ENCODE data around the gene KAT7.
"Not testable (repeated sequence)": the region's sequence is repeated elsewhere in the genome, so short reads cannot be mapped to it uniquely, and the experiment has no call there.

Gene KAT7

GRCh38 chr17:49788478-49789242 lies at the start of gene KAT7:
TSS of gene KAT7 (plus strand) at chr17:49788681. CDS start at chr17:49788835, 154 bp downstream.
- peak; percentile 98 for DNase-seq

DNA sequence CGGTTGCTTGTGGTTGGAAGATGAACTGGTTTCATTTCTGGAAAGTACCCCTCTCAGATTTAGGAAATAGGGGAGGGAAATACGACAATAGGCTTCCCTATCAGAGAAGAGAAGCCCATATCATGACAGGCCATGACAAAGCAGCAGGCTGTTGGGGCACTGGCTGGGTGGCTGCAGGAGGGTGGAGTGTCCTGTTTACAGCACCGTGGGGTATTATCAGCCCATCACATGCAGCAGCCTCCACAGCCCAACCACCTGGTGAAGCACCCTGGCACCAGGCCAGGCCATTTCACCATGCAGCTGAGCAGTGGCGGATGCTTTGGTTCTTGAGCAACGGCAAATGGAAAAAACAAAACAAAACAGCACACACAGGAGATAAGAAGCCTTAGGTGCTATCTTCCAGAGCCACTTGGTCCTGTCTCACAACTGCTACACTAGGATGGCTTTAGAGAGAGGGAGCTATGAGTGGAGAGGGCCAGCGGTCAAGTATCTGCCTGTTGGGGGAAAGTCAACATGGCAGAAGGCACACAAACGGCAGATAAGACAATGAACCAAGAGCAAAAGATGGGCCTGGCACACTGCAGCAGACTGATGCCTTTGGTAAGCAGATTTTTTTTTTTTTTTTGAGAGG lies 48.7 kb upstream of the KAT7 start:
- peak; percentile 87 for DNase-seq

DNA sequence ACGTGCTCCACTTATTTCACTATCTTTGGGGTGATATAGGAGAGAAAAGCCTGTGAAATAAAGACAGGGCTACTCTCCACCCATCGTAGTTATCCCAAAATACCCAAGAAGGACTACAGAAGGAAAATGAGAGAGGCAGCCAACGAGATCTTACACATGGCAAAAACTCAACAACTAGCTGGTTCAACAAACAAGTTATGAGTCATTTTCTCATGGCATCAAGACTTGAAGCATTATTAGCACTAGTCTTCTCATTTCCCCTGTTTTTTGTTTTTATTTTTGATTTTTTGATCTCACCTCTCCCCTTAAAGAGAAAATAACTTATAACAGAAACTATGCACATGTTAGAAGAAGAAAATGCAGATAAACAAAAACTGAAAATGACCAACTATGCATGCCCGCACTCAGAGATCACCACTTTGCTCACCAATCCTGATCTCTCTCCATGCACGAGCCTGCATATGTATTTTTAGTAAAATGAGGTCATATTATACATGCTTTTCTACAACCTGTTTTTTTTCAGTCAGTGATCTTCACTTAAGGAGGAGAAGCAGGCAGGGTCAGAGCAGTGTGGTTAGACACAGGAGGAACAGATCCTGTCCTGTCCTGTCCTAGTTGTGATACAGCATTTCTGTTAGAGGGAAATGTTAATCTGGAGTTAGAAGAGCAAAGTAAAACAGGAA lies 47.3 kb upstream of the KAT7 start:
- no peak for DNase-seq

DNA sequence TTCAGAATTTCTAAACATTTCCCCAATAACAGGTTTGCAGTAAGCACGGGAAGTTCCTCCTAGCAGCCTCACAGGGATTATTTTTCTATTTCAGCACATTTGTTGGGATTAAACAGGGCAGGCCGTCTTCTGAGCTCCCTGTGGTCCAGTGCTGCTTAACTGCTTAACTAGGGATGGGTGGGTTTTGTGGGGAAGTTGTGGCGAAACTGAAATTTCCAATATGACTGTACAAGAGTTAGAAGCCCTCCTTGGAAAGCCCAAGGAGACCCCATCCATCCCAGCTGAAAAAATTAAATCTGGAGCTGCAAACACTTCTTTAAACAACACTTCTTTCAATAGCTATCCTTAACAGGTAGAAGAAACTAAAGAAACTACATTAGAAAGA lies 46.8 kb upstream of the KAT7 start:
- DNase-seq = no peak

- DNase-seq = no peak
Measured at GRCh38 chr17:49742166-49742638, 46.3 kb upstream of the KAT7 start.

- DNase-seq = no peak
Measured at GRCh38 chr17:49745175-49746139, 43.0 kb upstream of the KAT7 start.

DNA sequence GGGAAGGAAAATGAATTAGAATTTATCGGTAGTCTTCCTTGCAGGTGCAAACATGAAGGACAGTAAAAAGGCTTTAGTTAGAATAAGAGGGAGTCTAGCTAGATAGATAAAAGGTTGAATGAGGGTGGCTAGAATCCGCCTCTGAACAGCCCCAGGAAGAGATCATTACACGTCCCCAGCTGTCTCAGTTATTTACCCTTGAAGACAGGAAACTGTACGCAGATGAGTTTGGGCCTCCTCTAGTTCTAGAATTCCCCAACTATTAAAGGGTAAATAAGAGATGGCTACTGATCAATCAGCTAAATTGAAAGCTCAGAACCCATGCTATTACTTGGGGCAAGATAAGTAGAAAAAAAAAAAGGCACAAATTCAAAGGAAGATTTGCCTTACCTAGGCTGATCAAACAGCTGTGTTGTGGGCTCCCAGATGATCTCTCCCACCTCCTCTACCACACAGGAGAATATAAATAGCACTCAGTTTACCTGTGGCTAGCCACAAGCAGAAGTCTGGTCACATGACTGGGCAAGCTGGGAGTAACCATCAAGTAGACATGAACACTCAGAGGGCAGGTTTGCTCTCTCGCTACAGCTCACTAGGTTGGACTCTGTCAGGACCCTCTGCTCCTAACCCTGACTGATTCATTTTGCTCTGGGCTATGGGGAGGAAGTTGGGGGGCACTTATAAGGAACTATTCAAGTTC lies 41.5 kb upstream of the KAT7 start:
- DNase-seq = no peak

DNA sequence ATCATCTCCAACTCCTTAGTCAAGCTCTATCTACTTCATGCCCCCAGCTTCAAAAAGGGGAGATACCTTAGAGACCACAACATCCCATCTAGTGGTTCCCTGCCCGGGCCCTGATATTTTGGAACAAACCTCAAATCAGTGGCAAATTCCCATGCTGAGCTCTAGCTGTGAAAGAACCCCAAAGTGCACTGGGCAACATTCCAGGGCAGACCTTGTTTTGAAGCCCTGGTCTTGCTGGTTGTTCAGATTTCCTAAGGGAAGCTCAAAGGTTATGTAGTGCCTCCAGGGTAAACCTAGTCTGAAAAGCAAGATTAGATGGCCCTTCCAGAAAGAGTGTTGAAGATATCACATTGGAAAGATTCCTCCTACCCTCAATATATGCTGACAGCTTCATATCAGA lies 40.8 kb upstream of the KAT7 start:
- DNase-seq = no peak

DNA sequence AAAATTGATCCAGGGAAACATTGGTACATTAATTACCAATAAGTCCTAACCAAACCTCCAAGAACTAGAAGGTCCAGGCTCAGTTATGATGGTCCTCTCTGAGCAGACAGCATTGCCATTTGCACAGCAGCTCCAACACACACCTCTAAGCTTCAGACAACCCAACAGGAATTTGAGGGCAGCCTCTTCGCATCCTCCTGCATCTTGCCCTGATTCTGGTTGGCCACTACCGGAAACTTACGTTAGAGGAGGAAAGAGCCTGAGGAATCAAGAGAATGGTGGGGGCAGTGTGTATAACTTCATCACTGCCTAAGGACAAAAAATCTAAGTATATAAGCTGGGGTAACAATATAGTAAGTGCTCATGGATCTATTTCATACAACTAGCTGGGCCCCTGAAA lies 40.3 kb upstream of the KAT7 start:
- DNase-seq = no peak

- no peak for DNase-seq
Measured at GRCh38 chr17:49748791-49749190, 39.7 kb upstream of the KAT7 start.

DNA sequence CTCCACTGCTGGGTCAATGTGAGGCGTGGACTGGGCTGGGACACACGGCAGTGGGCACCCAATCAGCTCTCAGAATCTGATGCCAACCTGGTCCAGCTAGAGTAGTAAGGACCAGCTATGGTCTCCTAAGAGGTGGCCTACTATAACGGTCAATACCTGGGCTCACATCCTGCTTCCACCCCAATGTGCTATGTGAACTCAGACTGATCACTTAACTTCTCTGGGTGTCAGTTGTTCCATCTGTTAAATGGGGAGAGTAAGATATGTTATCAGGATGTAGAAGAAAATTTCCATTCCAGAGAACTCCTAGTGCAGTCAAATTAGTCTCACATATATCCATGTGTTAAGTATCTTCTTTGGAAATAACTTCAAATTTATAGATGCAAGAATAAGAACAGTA lies 38.8 kb upstream of the KAT7 start:
- no peak for DNase-seq

- DNase-seq = no peak
Measured at GRCh38 chr17:49752508-49752907, 36.0 kb upstream of the KAT7 start.

GRCh38 chr17:49753959-49754391 lies 34.5 kb upstream of the KAT7 start:
- no peak for DNase-seq

- no peak for DNase-seq
Measured at GRCh38 chr17:49755663-49756283, 32.7 kb upstream of the KAT7 start.

- DNase-seq = no peak
Measured at GRCh38 chr17:49756323-49757150, 31.9 kb upstream of the KAT7 start.

- no peak for DNase-seq
Measured at GRCh38 chr17:49757151-49757777, 31.2 kb upstream of the KAT7 start.

- not testable (repeated sequence) for DNase-seq
Measured at GRCh38 chr17:49758464-49759010, 29.9 kb upstream of the KAT7 start.

DNA sequence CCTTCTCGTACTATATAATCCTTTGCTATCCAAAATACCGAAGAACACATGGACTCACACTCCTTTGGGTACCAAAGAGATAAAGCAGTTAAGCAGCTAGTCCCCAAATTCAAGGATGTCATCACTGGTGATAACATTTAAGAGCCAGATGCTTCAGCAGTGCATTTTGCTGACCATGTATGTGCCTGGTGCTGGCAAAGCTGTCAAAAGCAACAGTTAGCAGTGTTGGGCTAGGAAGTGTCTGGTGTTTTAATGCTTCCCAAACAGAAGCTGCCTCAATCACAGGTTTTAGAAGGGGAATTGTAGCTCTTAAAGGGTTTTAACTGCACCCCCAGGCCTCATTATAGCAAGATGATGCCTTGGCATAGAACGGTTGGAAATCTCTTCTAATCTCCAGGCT lies 29.3 kb upstream of the KAT7 start:
- no peak for DNase-seq

- DNase-seq = no peak
Measured at GRCh38 chr17:49760296-49760695, 28.2 kb upstream of the KAT7 start.

Measured in NCI-H1105 (cell line).